HEK293 (cell line): ENCODE results near the gene ENAH.
A peak's percentile ranks its signal among the peaks of the same experiment; 100 is the strongest.
"Not testable (repeated sequence)": the region's sequence is repeated elsewhere in the genome, so short reads cannot be mapped to it uniquely, and the experiment has no call there.

ENCODE experiments used
- CTCF ChIA-PET: fragments of 350-600 bp; formaldehyde crosslinking; extraction: SDS; loops from one replicate; lab custom pipeline; 2021; ENCODE audit warnings: antibody characterized with exemption; lab: Yijun Ruan, JAX
- POLR2A ChIA-PET: fragments of 300-600 bp; formaldehyde crosslinking; extraction: SDS; loops from one replicate; lab custom pipeline; 2020; ENCODE audit warnings: antibody characterized with exemption, inconsistent platforms; lab: Yijun Ruan, JAX
- H3K27ac ChIP-seq: fragments of 200-500 bp; sonication (Bioruptor generic); 2 replicates; pipeline ENCODE4 v1.5.1; 2014; ENCODE audit warnings: low read depth, low read length, control low read depth, inconsistent platforms; ENCODE audit errors: extremely low read depth
- H3K36me3 ChIP-seq, 2 experiments: fragments of 200-500 bp in 1 of 2; sonication (Bioruptor generic) in 1 of 2; 1 replicate in 1 of 2; 2 replicates in 1 of 2; pipeline ENCODE4 v1.5.1; 2014 to 2017; ENCODE audit warnings: inconsistent platforms in 2 of 2, low read length in 2 of 2; ENCODE audit not compliant: control insufficient read depth in 2 of 2, insufficient read depth in 1 of 2
- H3K4me1 ChIP-seq: fragments of 200-500 bp; sonication (Bioruptor generic); 2 replicates; pipeline ENCODE4 v1.5.1; 2014; ENCODE audit warnings: mild to moderate bottlenecking, low read length, inconsistent platforms; ENCODE audit not compliant: control insufficient read depth, insufficient read depth
- H3K4me3 ChIP-seq: 2 replicates; pipeline ENCODE4 v1.5.1; 2011; ENCODE audit warnings: low read depth, mild to moderate bottlenecking, control low read depth, low read length, moderate library complexity
- H3K9me3 ChIP-seq: fragments of 200-500 bp; sonication (Bioruptor generic); 2 replicates; pipeline ENCODE4 v1.5.1; 2014; ENCODE audit warnings: low read depth, low read length, inconsistent platforms; ENCODE audit not compliant: control insufficient read depth, insufficient read depth
- EGR2 ChIP-seq: fragments of 450-650 bp; formaldehyde crosslinking; IDR thresholded peaks from 2 replicates; pipeline ENCODE4 v1.5.1; 2016; ENCODE audit warnings: low read depth, missing biosample characterization, missing genetic modification characterization
- INSM2 ChIP-seq: fragments of 450-650 bp; formaldehyde crosslinking; IDR thresholded peaks from 2 replicates; pipeline ENCODE4 v1.5.1; 2016; ENCODE audit warnings: missing biosample characterization, missing genetic modification characterization
- TSHZ1 ChIP-seq: fragments of 450-650 bp; formaldehyde crosslinking; IDR thresholded peaks from 2 replicates; pipeline ENCODE4 v1.5.1; 2016; ENCODE audit warnings: missing biosample characterization, missing genetic modification characterization, borderline replicate concordance
- ZBTB11 ChIP-seq: fragments of 450-650 bp; formaldehyde crosslinking; conservative IDR thresholded peaks from 2 replicates; pipeline ENCODE4 v1.5.1; 2016; ENCODE audit warnings: low read depth, missing biosample characterization, missing genetic modification characterization
- ZBTB8A ChIP-seq: fragments of 450-650 bp; formaldehyde crosslinking; IDR thresholded peaks from 2 replicates; pipeline ENCODE4 v1.5.1; 2016; ENCODE audit warnings: missing biosample characterization, missing genetic modification characterization
- ZFHX2 ChIP-seq: fragments of 450-650 bp; formaldehyde crosslinking; conservative IDR thresholded peaks from 2 replicates; pipeline ENCODE4 v1.5.1; 2016; ENCODE audit warnings: missing biosample characterization, missing genetic modification characterization
- ZFP37 ChIP-seq: fragments of 450-650 bp; formaldehyde crosslinking; IDR thresholded peaks from 2 replicates; pipeline ENCODE4 v1.5.1; 2016; ENCODE audit warnings: missing biosample characterization, missing genetic modification characterization
- ZNF114 ChIP-seq: fragments of 450-650 bp; formaldehyde crosslinking; IDR thresholded peaks from 2 replicates; pipeline ENCODE4 v1.5.0; 2017; ENCODE audit warnings: missing biosample characterization, missing genetic modification characterization
- ZNF132 ChIP-seq: fragments of 450-650 bp; formaldehyde crosslinking; IDR thresholded peaks from 2 replicates; pipeline ENCODE4 v1.5.1; 2017; ENCODE audit warnings: missing biosample characterization, missing genetic modification characterization, borderline replicate concordance
- ZNF37A ChIP-seq: fragments of 450-650 bp; IDR thresholded peaks from 2 replicates; pipeline ENCODE4 v1.5.1; 2018; ENCODE audit warnings: missing biosample characterization, missing genetic modification characterization
- ZNF433 ChIP-seq: fragments of 450-650 bp; formaldehyde crosslinking; IDR thresholded peaks from 2 replicates; pipeline ENCODE4 v1.5.1; 2016; ENCODE audit warnings: missing biosample characterization, missing genetic modification characterization, low read depth
- ZNF600 ChIP-seq: fragments of 450-650 bp; formaldehyde crosslinking; IDR thresholded peaks from 2 replicates; pipeline ENCODE4 v1.5.1; 2016; ENCODE audit warnings: missing biosample characterization, missing genetic modification characterization
- ZNF629 ChIP-seq: fragments of 450-650 bp; formaldehyde crosslinking; IDR thresholded peaks from 2 replicates; pipeline ENCODE4 v1.5.1; 2017; ENCODE audit warnings: missing biosample characterization, missing genetic modification characterization
- ZNF677 ChIP-seq: fragments of 450-650 bp; IDR thresholded peaks from 2 replicates; pipeline ENCODE4 v1.5.0; 2018; ENCODE audit warnings: missing biosample characterization, mild to moderate bottlenecking, missing genetic modification characterization, moderate library complexity
- ZNF76 ChIP-seq: fragments of 450-650 bp; formaldehyde crosslinking; IDR thresholded peaks from 2 replicates; pipeline ENCODE4; 2016; ENCODE audit warnings: low read depth, missing biosample characterization, missing genetic modification characterization, borderline replicate concordance
- TF ChIP-seq, protein P1 (sequence below): fragments of 450-650 bp; formaldehyde crosslinking; IDR thresholded peaks from 2 replicates; pipeline ENCODE4 v1.5.1; 2016; ENCODE audit warnings: missing biosample characterization, missing genetic modification characterization
- TF ChIP-seq, protein P2 (sequence below): fragments of 450-650 bp; formaldehyde crosslinking; IDR thresholded peaks from 2 replicates; pipeline ENCODE4 v1.5.1; 2016; ENCODE audit warnings: missing biosample characterization, missing genetic modification characterization

The ENAH gene

GRCh38 chr1:225514671-225515081, 138.2 kb downstream of the ENAH start (continued):
- TF ChIP-seq EGR2 (tag by site-specific recombination) (peak; percentile 87), ZNF132 (tag by site-specific recombination) (no peak), INSM2 (tag by site-specific recombination) (no peak), ZNF37A (tag by site-specific recombination) (no peak), ZNF677 (no peak), ZBTB8A (tag by site-specific recombination) (0 out of 2 replicates have a peak, but pooled peaks have one; percentile 21), ZFP37 (tag by site-specific recombination) (no peak), ZNF76 (tag by site-specific recombination) (no peak), ZNF433 (tag by site-specific recombination) (no peak), ZNF114 (tag by site-specific recombination) (no peak), ZNF629 (0 out of 2 replicates have a peak, but pooled peaks have one; percentile 23), ZFHX2 (tag by site-specific recombination) (peak; percentile 91), TSHZ1 (tag by site-specific recombination) (no peak)
- TF ChIP-seq, protein P1, sequence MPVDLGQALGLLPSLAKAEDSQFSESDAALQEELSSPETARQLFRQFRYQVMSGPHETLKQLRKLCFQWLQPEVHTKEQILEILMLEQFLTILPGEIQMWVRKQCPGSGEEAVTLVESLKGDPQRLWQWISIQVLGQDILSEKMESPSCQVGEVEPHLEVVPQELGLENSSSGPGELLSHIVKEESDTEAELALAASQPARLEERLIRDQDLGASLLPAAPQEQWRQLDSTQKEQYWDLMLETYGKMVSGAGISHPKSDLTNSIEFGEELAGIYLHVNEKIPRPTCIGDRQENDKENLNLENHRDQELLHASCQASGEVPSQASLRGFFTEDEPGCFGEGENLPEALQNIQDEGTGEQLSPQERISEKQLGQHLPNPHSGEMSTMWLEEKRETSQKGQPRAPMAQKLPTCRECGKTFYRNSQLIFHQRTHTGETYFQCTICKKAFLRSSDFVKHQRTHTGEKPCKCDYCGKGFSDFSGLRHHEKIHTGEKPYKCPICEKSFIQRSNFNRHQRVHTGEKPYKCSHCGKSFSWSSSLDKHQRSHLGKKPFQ (tag by site-specific recombination): no peak

DNA sequence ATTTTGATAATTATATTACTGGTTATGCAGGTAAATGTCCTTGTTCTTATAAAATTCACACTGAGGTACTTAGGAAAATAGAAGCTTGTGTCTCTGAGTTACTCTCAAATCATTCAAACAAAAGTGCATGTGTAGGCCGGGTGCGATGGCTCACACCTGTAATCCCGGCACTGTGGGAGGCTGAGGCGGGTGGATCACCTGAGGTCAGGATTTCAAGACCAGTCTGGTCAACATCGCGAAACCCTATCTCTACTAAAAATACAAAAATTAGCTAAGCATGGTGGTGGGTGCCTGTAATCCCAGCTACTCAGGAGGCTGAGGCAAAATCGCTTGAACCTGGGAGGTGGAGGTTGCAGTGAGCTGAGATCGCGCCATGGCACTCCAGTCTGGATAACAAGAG, 139.3 kb downstream of the ENAH start:
- POLR2A ChIA-PET, H3K4me3 ChIP-seq, H3K9me3 ChIP-seq, H3K27ac ChIP-seq: not testable (repeated sequence)
- Histone ChIP-seq H3K4me1 (peaks cover 23% of the 10 kb centered on the region), H3K36me3 (peaks cover 17 to 21% of the 10 kb centered on the region in 2 experiments)
- TF ChIP-seq EGR2 (tag by site-specific recombination) (peak; percentile 62), ZFHX2 (tag by site-specific recombination) (peak; percentile 59; the same call in 1 of the 2 replicates), ZNF600 (tag by site-specific recombination) (peak; percentile 44; the same call in 1 of the 2 replicates)
- CTCF ChIA-PET: interaction anchor here (0.6 to 1.4 kb wide), 5 partner anchors 32 to 515 kb away, joined by 3 to 4 read pairs (median 3); no protein-coding TSS in a partner anchor

DNA sequence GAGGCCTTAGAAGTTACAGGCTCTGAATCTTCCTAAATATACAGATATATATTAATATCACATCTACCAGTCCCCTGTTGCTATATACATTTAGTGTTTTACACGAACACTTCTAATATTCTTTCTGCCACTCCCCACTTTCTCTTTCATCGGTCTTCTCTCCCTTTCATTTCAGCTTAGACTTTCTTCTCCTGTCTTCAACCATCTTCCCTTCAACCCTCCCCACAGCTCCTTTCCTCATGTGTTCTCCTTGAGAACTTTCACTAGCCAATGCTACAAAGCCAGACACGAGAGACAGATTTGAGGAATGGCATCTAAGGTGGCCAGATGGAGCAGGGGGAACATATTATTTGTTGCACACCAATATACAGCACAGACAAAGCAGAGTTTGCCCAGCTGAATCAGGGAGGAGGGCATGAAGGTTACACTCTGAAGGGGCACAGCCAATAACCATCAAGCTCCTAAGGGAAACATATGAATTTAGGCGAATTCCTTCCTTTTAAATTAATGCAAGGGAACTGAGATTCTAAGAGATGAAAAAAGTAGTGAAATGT, 141.0 kb downstream of the ENAH start:
- no peak overlapping the region for H3K4me3 ChIP-seq
- no peak overlapping the region for H3K27ac ChIP-seq
- H3K36me3 ChIP-seq: peaks cover 15 to 20% of the 10 kb centered on the region in 2 experiments
- no peaks in the 10 kb centered on the region for H3K9me3 ChIP-seq
- H3K4me1 ChIP-seq: peaks cover 35% of the 10 kb centered on the region
- CTCF ChIA-PET: interaction anchor here (0.6 to 0.7 kb wide), 2 partner anchors 181 to 231 kb away, joined by 3 read pairs; no protein-coding TSS in a partner anchor
- POLR2A ChIA-PET: no interaction called here
- TF ChIP-seq, protein P2, sequence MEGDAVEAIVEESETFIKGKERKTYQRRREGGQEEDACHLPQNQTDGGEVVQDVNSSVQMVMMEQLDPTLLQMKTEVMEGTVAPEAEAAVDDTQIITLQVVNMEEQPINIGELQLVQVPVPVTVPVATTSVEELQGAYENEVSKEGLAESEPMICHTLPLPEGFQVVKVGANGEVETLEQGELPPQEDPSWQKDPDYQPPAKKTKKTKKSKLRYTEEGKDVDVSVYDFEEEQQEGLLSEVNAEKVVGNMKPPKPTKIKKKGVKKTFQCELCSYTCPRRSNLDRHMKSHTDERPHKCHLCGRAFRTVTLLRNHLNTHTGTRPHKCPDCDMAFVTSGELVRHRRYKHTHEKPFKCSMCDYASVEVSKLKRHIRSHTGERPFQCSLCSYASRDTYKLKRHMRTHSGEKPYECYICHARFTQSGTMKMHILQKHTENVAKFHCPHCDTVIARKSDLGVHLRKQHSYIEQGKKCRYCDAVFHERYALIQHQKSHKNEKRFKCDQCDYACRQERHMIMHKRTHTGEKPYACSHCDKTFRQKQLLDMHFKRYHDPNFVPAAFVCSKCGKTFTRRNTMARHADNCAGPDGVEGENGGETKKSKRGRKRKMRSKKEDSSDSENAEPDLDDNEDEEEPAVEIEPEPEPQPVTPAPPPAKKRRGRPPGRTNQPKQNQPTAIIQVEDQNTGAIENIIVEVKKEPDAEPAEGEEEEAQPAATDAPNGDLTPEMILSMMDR (tag by site-specific recombination): no peak
- peak; percentile 91 for TF ChIP-seq ZBTB11
